Activated T-cell treated with anti-CD3 and anti-CD28 coated beads for 4 hours (primary cell): Measurements from ENCODE around the gene MTA2.
"Not testable (repeated sequence)": the region's sequence is repeated elsewhere in the genome, so short reads cannot be mapped to it uniquely, and the experiment has no call there.

ENCODE experiments used
- DNase-seq: peaks from one replicate; pipeline ENCODE4 v3.0.0-alpha.2; 2020

MTA2 gene

DNA sequence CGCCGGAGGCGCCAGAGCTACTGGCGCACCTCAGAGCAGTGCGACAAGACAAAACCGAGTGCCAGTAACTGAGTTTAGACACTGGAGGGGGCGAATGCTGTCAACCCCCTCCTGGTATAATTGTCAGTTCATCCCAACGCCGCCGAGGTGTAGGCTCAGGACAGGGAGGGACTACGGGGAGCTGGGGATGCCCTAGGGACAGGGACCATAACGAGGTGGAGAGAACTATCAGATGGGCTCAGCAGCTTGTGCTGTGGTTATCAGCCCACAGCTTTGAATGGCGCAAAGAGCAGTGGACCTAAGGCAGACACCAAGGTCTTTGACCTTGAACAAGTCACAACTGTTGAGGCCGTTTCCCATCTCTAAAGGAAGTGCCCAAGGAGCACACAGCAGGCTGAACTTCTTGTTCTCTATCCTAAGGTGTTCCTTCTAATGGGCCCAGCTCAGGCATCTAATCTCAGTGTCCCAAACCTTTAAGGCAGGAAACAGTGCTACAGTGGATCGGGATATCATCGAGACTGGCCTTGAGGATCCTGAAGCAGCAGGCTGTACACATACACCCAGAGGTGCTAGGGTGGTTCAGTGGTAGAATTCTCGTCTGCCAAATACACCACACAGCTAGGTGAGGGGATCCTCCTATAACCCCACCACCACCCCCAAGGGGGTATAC is 9.4 kb downstream of the MTA2 start:
- no peak for DNase-seq

DNA sequence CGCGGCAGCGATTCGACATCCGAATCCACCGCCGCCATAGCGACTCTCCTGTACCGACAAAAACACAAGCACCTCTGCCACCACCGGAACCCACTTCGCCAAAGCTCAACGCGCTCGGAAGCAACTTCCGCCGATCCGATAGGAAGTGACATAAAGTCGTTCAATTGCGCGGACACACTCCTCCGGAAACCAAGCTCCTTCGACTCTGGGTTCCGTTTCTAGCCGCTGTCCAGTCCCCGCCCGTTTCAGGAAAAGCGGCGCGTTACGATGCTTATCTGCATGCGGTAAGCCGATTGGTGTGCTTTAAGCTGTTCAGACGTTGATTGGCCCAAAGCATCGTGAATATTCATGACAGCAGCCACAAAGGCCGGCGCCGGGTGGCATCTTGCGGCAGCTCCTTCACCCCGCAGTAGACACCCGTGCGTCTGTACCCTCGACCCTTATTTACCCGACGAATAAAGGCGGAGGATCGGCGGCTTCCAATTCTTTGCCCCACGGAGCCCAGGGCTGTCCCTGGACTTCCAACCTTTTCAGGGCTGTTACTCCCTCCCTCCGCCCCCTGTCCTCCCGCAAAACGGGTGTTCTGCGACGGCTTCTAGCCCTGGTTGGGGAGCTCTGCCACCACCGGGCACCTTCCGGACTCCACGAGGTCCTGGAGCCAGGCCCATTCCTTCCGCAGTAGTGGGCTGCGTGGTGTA is 10.1 kb downstream of the MTA2 start, which contains the start of gene TUT1:
Gene TUT1, minus strand, starts transcription at position 76 of the 698 bp plus-strand sequence. Its CDS starts 38 bp downstream, at position 38.
- DNase-seq: peak; percentile 90

DNA sequence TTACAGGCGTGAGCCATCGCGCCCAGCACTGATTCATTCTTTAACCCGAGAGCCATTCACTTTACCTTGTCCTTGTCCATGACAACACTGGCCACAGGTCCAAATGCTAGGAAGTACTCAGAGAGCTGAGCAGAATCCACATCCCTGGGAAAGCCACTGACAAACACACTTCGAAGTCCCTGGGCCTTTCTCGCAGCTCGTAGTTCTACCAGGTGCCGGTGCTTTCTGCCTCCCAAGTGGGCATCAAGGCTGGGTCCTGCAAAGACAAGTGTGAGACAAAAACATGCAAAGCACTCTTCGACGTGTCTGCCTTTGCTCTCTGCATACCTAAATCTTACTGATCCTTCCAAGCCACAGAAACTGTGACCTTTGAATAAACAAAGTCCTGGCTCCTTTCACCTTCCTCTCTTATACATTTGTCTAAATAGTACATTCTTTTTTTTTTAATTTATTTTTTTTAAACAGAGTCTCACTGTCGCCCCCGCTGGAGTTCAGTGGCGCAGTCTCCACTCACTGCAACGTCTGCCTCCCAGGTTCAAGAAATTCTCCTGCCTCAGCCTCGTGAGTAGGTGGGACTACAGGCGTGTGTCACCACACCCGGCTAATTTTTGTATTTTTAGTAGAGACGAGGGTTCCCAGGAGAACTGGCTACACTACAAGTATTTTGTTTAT is 12.6 kb downstream of the MTA2 start:
- DNase-seq: no peak

DNA sequence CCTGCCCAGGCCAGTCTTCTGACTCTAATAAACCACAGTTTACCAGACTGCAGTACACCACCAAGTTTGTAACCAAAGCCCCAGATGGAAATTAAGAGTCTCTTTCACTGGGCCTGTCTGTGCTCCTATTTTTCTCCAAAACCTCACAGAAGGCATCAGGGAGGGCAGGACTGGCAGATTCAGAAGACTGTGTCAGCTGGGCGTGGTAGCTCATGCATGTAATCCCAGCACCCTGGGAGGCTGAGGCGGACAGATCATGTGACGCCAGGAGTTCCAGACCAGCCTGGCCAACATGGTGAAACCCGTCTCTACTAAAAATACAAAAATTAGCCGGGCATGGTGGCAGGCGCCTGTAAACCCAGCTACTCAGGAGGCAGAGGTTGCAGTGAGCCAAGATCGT is 16.3 kb downstream of the MTA2 start:
- DNase-seq: not testable (repeated sequence)

DNA sequence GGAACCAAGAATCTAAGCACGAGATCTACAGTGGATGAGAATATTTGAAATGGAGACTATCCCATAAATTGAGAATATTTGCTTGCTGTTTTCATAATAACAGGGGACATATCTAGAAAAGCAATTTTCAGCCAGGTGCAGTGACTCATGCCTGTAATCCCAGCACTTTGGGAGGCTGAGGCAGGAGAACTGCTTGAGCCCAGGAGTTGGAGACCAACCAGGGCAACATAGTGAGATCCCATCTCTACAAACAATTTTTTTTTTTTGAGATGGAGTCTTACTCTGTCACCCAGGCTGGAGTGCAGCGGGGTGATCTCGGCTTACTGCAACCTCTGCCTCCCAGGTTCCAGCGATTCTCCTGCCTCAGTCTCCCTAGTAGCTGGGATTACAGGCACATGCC is 19.9 kb downstream of the MTA2 start:
- DNase-seq: not testable (repeated sequence)

DNA sequence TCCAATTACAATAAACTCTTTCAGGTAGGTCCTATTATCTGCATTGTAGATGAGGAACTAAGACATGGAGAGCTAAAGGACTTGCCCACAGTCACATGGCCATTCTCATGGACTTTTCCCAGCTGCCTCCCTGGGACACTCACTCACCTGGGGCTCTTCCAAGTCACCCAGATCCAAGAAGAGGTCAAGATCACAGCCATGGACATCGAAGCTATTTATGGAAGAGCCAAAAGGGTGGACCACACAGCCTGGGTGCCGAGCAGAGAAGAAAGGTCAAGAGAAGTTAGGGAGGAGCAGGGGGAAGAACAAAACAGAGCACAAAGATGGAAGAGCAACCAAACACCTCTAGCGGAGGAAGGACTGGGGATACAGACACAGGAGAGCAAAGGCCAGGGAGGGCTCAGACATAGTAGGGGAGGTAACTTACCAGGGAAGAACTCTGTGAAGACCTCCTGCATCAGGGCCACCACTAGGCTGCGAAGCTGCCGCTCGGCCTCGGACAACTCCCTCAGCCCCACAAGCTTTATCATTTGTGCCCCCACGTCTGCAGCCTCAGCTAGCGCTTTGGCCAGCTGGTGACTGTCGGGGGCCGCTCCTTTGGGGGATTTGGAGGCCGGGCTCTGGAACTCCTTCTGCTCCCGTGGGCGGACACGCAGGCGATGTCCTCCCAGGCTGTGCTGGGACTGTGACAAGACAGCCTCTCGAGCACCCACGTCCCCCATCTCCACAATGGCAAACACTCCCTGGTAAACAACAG is 20.5 kb downstream of the MTA2 start:
- DNase-seq: no peak

DNA sequence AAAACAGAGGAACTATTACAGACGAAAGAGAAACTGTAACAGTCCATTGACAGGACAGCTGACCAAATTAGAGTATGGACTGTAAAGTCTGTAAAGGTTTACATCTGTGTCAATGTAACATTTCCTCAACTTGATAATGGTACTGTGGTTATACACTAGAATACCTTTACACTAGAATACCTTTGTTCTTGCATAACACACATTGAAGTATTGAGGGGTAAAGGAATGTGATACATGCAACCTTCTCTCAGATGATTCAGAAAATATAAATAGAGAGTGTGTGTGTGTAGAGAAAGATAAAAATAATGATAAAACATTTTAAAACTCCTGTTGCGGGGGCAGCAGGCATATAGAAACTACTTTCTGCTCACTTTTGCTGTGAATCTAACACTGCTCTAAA is 22.4 kb downstream of the MTA2 start:
- no peak for DNase-seq

DNA sequence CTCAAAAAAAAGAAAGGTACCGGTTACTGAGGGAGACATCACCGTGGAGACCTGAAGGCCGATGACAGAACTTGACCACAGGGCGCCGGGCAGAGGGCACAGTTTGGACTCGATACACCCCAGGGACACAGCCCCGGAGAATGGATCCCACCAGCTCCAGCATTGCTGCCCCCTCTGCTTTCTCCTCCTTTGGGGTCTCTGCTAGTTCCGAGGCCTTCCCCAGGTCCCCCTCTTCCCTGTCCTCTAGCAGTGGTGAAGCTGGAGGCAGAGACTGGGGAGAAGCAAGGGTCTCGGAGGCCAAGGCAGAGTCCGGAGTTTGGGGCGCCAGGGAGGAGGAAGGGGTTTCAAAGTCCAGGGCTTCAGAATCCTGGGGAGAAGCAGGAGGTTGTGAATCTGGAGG is 23.1 kb downstream of the MTA2 start:
- DNase-seq: no peak

DNA sequence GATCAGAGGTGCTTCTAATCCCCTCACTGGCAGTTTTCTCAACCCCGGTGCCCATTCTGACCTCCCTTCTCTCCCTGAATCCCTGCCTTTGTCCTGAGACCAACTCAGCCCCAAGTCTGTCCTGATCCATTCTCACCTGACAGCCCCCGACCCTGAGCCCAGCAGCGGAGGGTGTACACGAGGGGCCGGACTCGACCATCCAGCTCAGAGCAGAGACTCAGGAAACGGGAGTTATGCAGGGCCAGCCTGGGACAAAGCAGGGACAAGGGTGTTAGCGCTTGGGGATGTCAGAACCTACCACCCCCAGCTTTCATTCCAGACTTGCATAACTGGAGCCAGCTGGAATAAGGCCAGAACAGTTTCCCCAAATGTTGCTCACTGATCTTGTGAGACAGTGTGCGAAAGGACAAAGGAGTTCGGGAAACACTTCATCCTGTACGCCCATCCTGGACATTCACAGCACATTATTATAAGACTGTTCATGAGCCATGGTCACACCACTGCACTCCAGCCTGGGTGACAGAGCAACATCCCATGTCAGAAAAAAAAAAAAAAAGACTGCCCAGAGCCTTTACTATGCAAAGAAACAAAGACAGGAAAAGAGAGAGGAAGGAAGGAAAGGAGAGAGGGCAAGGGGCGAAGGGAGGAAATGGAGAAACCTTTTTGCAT is 24.5 kb downstream of the MTA2 start:
- DNase-seq: no peak

DNA sequence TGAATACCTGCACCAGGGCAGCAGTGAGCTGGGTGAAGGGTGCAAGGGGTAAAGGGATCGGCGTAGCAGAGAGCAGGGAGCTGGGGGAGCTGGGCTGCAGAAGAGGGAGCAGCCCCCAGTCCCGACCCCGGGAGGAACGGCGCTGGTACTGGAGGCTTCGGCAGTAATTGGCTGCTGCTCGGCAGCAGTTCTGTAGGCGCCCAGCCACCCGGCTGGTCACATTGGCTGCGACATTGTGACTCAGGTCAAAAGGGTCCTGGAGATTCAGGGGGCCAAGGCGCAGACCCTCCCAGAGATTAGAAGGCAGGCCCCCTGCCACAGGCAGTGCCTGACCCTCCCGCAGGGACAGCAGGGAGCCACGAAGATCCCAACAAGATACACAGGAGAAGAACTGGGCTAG is 25.8 kb downstream of the MTA2 start:
- DNase-seq: no peak

DNA sequence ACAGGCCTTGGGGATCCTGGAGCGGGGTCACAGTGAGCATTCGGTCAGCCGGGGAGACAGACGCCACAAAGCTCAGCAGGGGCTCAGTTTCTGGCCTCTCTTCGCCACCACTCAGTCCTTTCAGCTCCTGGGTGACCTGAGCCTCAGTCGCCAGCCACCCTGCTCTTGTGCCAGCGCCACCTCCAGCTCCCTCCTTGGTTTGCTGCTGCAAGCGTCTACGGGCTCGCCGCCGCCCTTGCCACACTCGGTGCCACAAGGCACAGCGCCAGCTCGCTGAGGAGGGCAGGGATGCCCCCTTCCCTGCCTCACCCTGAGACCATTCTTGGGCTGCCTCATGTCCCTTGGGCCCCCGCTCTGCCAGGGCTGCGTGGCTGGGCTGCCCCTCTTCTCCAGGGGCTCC is 26.5 kb downstream of the MTA2 start:
- no peak for DNase-seq

DNA sequence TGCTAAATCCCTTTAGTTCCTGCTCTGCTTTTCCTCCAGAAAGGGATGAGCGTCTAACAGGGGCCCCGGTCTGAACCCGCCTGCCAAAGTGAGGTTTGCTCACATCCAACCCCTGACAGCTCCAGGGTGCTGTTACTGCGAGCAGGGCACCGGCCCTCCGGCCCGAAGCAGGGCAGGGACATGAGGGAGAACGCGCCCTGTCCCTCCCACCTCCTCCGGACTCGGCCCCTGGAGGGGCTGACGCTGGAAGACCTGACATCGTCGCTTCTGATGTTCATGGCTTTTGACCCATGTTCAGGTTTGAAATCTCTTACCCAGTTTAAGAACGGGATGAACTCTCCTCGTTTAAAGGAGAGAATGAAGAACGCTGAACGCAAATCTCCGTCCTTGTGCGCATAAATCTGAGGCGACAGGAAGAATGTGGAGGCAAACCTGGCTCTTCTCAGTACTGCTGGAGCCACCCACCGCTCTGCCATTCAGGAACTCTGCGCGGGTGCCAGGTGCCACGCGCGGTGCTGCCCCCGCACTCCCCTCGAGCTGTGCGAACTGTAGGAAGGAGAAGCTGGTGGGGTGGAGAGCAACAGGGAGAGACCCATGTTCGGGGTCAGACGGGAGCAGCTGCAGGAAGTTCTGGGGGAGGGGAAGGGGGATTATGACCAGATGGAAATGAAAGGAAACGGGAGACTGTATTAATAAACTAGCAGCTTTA is 27.1 kb downstream of the MTA2 start:
- no peak for DNase-seq

DNA sequence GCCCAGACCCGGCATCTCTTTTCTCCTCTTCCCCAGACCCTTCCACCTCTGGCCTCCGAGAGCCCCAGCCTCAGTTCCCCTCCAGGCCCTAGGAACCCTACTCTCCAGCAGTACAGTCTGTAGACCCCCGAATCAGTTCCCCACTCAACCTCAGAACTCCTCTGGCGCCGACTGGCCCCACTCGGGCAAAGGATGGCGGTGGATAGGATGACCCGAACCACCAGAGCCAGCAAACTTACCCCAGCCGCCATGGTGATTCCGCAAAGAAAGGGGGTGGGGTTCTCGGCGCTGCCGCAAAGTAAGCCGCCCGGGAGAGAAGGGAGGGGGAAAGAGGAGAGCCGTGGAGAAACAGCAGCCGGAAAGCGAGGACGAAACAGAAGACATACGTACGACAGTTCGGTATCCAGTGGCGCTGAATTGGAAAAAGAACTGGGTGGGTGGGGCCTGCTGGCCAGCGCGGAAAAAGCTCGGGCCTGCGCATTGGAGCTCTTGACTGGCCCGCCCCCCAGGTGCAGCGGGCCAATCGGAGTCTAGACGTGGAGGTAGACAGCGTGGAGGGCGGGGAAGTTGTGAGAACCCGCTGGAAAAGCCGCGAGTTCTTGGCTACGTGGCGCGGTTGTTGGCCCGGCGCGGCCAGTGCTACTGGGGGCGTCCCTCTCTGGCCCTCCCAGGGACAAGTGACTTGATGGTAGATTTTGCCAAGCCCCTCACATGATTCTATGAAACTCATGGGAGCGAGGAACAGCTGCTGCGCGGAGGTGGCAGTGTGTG is 27.9 kb downstream of the MTA2 start, which contains the start of gene EEF1G:
Gene EEF1G, minus strand, starts transcription at position 300 of the 771 bp plus-strand sequence. Its CDS starts 49 bp downstream, at position 251.
- peak; percentile 95 for DNase-seq

DNA sequence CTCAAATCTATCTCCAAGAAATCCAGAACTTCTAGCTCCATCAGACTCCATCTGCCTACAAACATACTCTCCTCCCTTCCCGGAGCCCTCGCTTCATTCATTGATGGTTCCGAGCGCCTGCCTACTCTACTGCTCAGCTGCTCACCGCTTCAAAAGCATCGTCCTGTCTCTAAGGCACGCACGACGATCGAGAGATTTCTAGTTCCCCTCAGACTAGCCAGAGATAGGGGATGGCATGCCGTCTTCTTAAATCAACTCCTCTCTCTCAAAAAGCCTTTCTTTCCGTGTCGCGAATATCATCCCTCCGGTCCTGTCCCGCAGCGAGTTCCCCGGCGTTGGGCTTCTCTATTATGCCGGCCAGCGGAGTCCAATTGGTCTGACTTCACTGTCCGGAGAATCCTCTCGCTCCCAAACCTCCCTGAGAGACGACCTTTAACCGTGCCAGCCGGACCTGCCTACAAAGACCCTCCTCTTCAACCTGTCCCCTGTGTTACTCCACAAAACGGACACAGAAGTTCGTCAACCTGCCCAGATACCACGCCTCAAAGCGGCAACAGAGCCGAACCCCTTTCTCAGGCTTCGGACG is 28.6 kb downstream of the MTA2 start:
- DNase-seq: no peak

DNA sequence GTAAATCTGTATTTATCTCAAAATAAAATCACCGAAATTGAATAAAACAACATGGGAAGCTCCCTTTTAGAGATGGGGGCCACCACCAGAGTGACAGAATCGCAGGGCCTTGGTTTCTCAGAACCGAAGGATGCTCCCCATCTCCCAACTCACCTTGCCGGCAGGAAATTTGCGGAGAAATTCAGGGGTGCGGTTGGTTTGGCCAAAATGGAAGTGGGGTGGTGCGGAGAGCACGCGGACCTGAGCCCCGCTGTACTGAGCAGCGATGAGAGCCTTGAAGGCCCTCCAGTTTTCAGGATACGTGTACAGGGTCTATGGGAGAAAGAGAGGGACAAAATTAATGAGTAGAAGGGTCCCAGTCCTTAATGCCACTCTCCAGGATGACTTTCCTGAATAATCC is 29.2 kb downstream of the MTA2 start:
- no peak for DNase-seq

DNA sequence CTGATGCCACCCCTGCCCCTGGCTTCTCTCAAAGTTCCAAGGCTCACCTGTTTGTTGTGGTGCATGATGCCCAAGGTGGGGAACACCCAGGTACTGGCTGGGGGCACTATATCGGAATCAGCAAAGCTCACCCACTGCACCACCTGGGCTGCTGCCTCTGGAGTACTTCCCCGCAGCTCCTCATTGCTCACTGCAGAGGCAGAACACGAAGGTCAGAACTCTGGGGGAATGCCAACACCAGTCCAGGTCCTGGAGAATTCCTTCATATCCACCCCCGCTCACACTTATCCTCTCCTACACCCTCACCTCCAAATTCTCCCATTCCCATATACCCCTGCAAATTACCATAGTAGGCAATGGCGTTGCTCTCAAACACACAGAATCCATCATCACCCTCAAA is 30.2 kb downstream of the MTA2 start:
- not testable (repeated sequence) for DNase-seq

DNA sequence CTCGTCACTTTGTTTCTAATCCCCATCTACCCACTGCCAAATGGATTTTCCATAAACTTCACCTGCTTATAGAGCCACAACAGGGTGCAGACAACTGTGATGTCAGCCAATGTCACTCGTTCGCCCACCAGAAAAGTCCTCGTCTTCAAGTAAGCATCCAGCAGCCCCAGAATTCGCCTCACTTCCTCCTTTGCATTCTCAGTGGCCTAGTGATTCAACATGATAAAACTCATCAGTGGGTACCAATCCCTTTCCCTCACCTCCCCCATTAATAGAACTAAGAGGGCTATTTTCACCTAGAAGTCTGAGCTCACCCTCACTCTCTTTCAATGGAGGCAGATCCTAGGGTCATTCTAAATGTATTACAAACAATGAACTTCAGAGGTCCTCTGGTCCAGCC is 30.8 kb downstream of the MTA2 start:
- DNase-seq: not testable (repeated sequence)

DNA sequence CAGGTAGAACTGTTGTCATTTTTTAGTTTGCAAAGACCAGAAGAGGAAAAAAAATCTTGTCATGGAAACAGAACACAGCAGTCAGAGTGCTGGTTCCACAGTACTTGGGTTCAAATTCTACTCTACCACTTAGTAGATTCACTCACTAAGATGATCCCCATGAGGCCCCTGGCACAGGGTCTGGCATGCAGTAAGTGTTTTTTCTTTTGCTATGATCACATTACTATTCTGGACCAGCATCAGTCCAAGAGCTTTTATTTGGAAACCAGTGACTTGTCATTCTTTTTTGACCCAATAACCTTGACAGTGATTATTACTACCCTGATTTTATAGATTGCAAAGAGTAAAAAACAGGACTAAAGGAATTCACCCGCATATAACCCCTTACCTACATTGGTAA is 32.1 kb downstream of the MTA2 start:
- DNase-seq: no peak

DNA sequence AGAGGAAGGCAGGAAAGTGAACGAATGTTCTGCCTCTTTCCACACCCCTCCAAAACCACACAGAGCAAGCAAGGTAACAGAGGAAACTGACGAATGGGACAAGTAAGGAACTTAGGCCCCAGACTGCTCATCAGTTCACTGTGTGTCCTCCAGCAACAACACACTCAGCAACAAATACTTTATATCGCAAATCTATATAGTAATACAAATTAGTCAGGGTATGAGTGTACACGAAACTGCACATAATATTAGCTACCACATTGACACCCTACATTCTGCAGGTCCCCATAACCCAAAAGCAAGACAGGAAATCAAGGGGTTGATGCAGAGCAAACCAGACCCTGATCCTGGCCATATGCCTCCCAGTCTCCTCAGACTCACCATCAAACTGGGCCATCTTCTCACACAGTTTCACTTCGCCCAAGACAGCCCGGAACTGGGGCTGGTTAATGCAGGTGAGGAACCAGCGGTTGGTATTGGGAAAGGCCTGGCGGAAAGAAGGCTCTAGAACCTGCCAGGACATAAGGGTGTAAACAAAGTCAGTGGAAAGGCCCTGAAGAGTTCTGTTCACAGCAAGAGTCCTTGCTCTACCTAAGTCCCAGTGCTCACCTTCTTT is 34.5 kb downstream of the MTA2 start:
- DNase-seq: no peak

DNA sequence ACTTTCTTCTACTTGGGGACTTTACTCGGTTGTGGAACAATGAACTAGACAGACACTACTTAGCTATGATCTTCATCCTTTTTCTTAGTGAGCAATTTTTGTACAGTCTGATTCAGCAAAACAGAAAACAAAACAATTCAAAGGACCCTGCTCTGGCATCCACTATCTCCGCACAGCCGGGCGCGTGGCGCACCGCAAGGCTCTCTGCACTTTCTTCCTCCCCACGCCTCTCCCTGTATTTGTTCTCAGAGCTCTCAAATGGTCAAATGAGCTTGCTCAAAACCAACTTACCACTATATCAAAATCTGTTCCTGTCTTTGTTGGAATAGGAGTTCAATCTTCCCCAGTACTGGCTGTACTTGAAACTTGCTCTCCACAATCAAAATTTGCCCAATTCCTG is 35.4 kb downstream of the MTA2 start:
- no peak for DNase-seq
